KMS-11 (cell line): Measurements from ENCODE around the gene DMKN.

Experiments used
- H2AFZ ChIP-seq: fragments of 200-600 bp; sonication (generic); 2 replicates; pipeline ENCODE4 v1.6.1; 2016; ENCODE audit warnings: antibody characterized with exemption, mixed run types, low read depth
- H3K27ac ChIP-seq: fragments of 200-600 bp; sonication (generic); 2 replicates; pipeline ENCODE4 v1.6.1; 2016; ENCODE audit warnings: mild to moderate bottlenecking, mixed run types
- H3K27me3 ChIP-seq: fragments of 200-600 bp; sonication (generic); 2 replicates; pipeline ENCODE4 v1.6.1; 2017; ENCODE audit warnings: mild to moderate bottlenecking, low read depth, mixed run types, moderate library complexity; ENCODE audit not compliant: insufficient read depth
- H3K36me3 ChIP-seq: fragments of 200-600 bp; sonication (generic); 2 replicates; pipeline ENCODE4 v1.6.1; 2017; ENCODE audit warnings: mild to moderate bottlenecking, mixed run types; ENCODE audit not compliant: insufficient read depth
- H3K4me1 ChIP-seq: fragments of 200-600 bp; sonication (generic); 2 replicates; pipeline ENCODE4 v1.6.1; 2016; ENCODE audit warnings: mild to moderate bottlenecking, low read depth, mixed run types; ENCODE audit not compliant: poor library complexity, severe bottlenecking
- H3K4me2 ChIP-seq: fragments of 200-600 bp; sonication (generic); 2 replicates; pipeline ENCODE4 v1.7.0; 2016; ENCODE audit warnings: mild to moderate bottlenecking, mixed run types
- H3K4me3 ChIP-seq: fragments of 200-600 bp; sonication (generic); IDR thresholded peaks from 2 replicates; pipeline ENCODE4 v1.6.1; 2017; ENCODE audit warnings: low read depth, low read length, mixed read lengths; ENCODE audit not compliant: insufficient read depth
- H3K79me2 ChIP-seq: fragments of 200-600 bp; sonication (generic); 2 replicates; pipeline ENCODE4 v1.6.1; 2016; ENCODE audit warnings: low read depth, mixed run types; ENCODE audit not compliant: insufficient read depth
- H3K9ac ChIP-seq: fragments of 200-600 bp; sonication (generic); 2 replicates; pipeline ENCODE4 v1.6.1; 2016; ENCODE audit warnings: mild to moderate bottlenecking, mixed run types
- H4K20me1 ChIP-seq: fragments of 200-600 bp; sonication (generic); 2 replicates; pipeline ENCODE4 v1.6.1; 2016; ENCODE audit warnings: mild to moderate bottlenecking, mixed run types; ENCODE audit not compliant: insufficient read depth
- CTCF ChIP-seq: fragments of 200-600 bp; sonication (generic); conservative IDR thresholded peaks from 2 replicates; pipeline ENCODE4 v1.6.1; 2017; ENCODE audit warnings: low read depth, mild to moderate bottlenecking, antibody characterized with exemption, low read length, moderate library complexity, mixed read lengths

Gene DMKN

GRCh38 chr19:35508129-35508528, 5.3 kb downstream of the DMKN start:
- H3K79me2 ChIP-seq: no peaks in the 10 kb centered on the region
- H3K4me3 ChIP-seq: no peak overlapping the region
- H3K27me3 ChIP-seq: peaks cover 75% of the 10 kb centered on the region
- no peak overlapping the region for H3K4me2 ChIP-seq
- no peak for TF ChIP-seq CTCF
- H3K27ac ChIP-seq: no peak overlapping the region
- H4K20me1 ChIP-seq: no peaks in the 10 kb centered on the region
- H3K9ac ChIP-seq: no peak overlapping the region
- H2AFZ ChIP-seq: no peak overlapping the region
- no peaks in the 10 kb centered on the region for H3K36me3 ChIP-seq
- no peaks in the 10 kb centered on the region for H3K4me1 ChIP-seq

GRCh38 chr19:35507561-35507960, 5.9 kb downstream of the DMKN start:
- Histone ChIP-seq H3K4me2 (no peak overlapping the region), H3K36me3 (no peaks in the 10 kb centered on the region), H3K27me3 (peaks cover 80% of the 10 kb centered on the region), H3K79me2 (no peaks in the 10 kb centered on the region), H3K27ac (no peak overlapping the region), H3K9ac (no peak overlapping the region), H2AFZ (no peak overlapping the region), H3K4me3 (no peak overlapping the region), H3K4me1 (no peaks in the 10 kb centered on the region), H4K20me1 (no peaks in the 10 kb centered on the region)
- no peak for TF ChIP-seq CTCF

- H3K27ac ChIP-seq: no peak overlapping the region
- H3K4me2 ChIP-seq: no peak overlapping the region
- H3K36me3 ChIP-seq: no peaks in the 10 kb centered on the region
- H3K79me2 ChIP-seq: no peaks in the 10 kb centered on the region
- no peak overlapping the region for H2AFZ ChIP-seq
- no peak overlapping the region for H3K4me3 ChIP-seq
- H3K27me3 ChIP-seq: peaks cover 89% of the 10 kb centered on the region
- H3K4me1 ChIP-seq: no peaks in the 10 kb centered on the region
- H3K9ac ChIP-seq: no peak overlapping the region
- TF ChIP-seq CTCF: no peak
- H4K20me1 ChIP-seq: no peaks in the 10 kb centered on the region
Observed at GRCh38 chr19:35506011-35506410, 7.4 kb downstream of the DMKN start.

GRCh38 chr19:35502751-35503150, 10.7 kb downstream of the DMKN start:
- Histone ChIP-seq H3K9ac (no peak overlapping the region), H3K4me1 (no peaks in the 10 kb centered on the region), H3K36me3 (no peaks in the 10 kb centered on the region), H3K79me2 (no peaks in the 10 kb centered on the region), H3K4me2 (no peak overlapping the region), H3K4me3 (no peak overlapping the region), H3K27ac (no peak overlapping the region), H4K20me1 (no peaks in the 10 kb centered on the region), H3K27me3 (peaks cover 79% of the 10 kb centered on the region), H2AFZ (no peak overlapping the region)
- TF ChIP-seq CTCF: no peak
